Right ventricle myocardium inferior (tissue), 1 donor: Measurements from ENCODE around the gene CEACAM16. TPM values are rescaled to one million over a fixed set of nuclear protein-coding genes. Genes with fewer than 3 reads are reported as not detected.
"Not testable (repeated sequence)": the region's sequence is repeated elsewhere in the genome, so short reads cannot be mapped to it uniquely, and the experiment has no call there.

Experiments
- ATAC-seq: fragments of 200-7000 bp; cut with Tn5 transposase; one replicate; pipeline ENCODE4 v1.9.1; 2020; ENCODE audit warnings: mild to moderate bottlenecking, moderate library complexity
- DNase-seq: peaks from one replicate; pipeline ENCODE4 v3.0.0; 2021; ENCODE audit errors: missing footprints
- intact Hi-C: fragments of 100-400 bp; cut with DNase I; formaldehyde crosslinking; loops from one replicate; pipeline ENCODE4 v1.11.0; 2022
- total RNA-seq: library from RNA; stranded (reverse); fragmentation: NEBNext Ultra II Directional; extraction: Animal tissue kit (Norgen Biotek cat#: 25700); gene quantifications from one replicate; pipeline ENCODE4 v1.2.1, GENCODE V29; 2021
- donor health status: DM: no; HTN: yes; CAD: no; lungs with severe emphysema.

Gene CEACAM16
- total RNA-seq, 1 donor from 2014 or later = not detected

DNA sequence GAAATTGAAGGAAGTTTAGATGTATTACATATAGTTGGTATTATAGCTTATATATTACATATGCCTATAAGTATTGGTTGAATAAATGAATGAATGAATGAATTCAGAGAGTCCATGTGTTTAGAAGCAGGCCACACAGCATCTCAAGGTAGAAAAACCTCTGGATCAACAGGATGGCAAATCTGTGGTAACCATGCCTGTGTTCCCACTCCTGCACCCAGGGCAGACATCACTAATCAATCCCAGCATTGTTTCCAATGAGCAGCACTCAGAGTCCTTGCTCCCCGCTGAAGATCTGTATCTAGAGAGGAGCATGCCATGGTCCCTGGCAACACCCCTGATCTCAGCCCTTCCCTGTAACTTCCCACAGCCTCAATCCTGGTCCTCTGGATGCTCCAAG is 26.7 kb upstream of the CEACAM16 start:
- ATAC-seq (no peak), DNase-seq (no peak)
- intact Hi-C loops = no loop called here

GRCh38 chr19:44673510-44673909 is 25.4 kb upstream of the CEACAM16 start:
- ATAC-seq = no peak
- no peak for DNase-seq
- intact Hi-C loops = no loop called here

DNA sequence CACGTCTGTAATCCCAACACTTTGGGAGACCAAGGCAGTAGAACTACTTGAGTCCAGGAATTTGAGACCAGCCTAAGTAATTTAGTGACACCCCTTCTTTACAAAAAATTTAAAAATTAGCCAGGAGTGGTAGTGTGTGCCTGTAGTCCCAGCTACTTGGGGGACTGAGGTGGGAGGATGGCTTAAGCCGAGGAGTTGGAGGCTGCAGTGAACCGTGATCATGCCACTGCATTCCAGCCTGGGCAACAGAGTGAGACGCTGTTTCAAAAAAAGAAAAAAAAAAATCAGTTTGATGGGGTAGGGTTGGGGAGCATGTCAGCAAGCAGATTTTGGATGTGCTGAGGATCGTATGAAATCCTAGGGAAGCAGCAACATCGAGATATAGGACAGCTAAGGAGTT is 23.4 kb upstream of the CEACAM16 start:
- ATAC-seq = no peak
- no peak for DNase-seq
- intact Hi-C loops = no loop called here

DNA sequence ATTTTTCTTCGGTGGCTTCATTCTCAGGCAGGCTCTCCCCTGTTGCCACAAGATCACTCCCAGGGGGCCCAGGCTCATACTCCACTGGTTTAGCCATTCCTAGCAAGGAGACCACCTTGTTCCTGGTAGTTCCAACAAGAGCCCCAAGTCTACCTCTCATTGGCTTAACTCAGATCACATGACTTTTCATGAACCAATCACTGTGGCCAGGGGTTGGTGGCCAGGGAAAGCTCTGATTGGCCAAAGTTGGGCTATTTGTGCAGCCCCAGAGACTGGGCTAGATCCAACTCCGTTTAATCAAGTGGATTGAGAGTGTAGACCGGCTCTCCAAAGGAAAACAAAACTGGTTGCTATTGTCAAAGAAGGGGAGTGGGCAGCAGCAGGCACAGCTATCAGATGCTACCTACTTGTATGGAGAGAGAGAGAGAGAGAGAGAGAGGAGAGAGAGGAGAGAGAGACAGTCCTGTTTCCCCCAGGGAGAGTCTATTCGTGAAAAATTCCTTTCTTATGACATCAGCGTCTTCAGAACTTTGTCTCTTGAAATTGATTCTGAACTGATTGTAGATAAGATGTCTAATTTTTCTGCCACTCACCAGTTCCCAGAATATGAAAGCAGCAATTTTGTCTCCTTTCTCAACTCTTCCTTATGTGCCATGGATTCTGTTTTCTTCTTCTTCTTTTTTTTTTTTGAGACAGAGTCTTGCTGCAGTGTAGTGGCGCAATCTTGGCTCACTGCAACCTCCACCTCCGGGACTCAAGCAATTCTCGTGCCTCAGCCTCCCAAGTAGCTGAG is 21.7 kb upstream of the CEACAM16 start:
- no peak for DNase-seq
- ATAC-seq = no peak
- intact Hi-C loops = no loop called here

GRCh38 chr19:44680536-44680935 is 18.4 kb upstream of the CEACAM16 start:
- intact Hi-C loops = no loop called here
- ATAC-seq = no peak
- DNase-seq = no peak

DNA sequence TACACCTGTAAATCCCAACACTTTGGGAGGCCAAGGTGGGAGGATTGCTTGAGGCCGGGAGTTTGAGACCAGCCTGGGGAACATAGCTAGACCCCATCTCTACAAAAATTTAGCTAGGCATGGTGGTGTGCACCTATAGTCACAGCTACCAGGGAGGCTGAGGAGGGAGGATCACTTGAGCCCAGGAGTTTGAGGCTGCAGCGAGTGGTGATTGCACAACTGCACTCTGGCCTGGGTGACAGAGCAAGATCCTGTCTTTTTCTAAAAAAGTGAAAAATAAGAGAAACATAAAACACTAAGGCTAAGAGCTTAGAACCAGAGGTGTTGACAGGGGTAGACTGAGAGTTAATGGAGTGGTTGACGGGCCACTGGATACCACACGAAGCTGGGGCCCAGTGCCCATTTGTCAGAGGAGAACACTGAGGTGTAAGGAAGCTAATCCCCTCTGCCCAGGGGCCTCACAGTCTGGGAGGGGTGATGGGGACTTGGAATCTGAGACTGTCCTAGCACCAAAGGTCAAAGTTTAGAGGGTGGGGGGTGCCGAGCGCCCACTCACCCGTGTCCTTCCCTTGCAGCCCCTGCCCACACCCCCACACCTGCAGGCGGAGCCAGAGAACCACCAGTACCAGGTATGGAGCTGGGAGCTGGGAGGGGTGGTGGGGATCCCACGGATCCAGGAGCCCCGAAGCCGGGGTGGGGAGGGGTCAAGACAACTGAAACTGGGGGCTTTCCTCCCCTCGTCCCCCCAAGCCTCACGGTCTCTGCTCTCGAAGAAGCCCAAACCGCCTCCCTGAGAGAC is 16.8 kb upstream of the CEACAM16 start:
- ATAC-seq (no peak), DNase-seq (no peak)
- intact Hi-C loops = no loop called here

DNA sequence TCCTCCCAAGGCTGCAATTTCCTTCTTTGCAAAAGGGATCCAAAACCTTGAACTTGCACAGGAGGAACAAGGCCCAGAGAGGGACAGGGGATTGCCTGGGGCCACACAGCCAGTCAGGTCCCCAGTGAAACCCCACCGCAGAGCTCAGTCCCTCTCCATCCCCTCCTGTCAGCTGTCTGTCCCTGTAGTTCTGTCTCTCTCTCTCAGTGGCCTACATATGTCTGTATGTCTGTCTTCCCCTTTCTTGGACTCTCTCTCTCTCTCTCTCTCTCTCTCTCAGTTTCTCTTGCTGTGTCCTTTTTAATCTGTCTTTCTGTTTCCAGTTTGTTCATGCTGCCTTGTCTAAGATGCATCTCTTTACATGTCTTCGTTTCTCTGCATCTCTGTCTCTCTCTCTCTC is 16.1 kb upstream of the CEACAM16 start:
- no peak for ATAC-seq
- intact Hi-C loops = no loop called here
- DNase-seq = no peak

DNA sequence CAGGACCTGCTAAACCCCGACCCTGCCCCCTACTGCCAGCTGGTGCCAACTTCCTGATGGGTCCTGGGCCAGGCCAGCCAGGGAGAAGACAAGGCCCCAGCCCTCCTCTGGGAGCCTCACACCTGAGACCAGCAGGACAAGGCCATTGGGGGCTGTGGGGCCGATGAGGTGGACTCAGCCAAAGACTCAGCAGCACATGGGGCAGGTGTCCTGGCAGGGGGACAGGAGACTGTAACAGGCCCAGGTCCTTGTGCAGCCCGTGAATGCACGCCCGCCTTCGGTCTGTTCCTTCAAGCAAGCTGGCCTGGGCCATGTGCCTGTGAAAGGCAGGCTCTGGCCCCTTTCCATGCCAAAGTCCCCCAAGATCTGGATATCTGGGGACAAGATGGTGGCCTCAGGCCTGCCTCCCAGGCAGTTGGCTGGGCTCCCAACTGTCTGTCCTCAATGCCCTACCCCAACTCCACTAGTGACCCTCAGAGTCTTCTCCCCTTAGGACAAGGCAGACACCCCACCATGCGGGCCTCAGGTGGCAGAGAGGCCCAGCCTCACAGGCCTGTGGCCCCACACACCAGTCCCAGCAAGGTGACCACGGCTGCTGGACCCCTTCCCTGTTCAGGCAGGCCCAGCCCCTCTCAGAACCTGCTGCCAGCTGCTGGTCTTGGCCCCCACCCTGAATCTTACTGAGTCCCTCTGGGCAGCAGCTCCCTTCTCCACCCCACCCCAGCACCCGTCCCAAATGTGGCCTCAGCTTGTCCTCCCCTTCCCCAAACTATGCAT is 15.3 kb upstream of the CEACAM16 start:
- ATAC-seq (no peak), DNase-seq (no peak)
- intact Hi-C loops = no loop called here

DNA sequence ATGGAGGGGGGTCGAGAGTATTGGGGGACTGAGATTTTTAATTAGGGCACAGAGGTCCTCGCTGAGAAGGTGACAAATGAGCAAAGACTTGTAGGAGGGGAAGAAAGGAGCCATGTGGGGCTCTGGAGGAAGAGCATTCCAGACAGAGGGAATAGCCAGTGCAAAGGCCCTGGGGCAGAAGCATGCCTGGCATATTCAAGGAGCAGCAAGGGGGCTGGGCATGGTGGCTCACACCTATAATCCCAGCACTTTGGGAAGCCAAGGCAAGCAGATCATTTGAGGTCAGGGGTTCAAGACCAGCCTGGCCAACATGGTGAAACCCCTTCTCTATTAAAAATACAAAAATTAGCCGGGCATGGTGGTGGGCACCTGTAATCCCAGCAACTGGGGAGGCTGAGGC is 14.6 kb upstream of the CEACAM16 start:
- intact Hi-C loops, ATAC-seq, DNase-seq: not testable (repeated sequence)

DNA sequence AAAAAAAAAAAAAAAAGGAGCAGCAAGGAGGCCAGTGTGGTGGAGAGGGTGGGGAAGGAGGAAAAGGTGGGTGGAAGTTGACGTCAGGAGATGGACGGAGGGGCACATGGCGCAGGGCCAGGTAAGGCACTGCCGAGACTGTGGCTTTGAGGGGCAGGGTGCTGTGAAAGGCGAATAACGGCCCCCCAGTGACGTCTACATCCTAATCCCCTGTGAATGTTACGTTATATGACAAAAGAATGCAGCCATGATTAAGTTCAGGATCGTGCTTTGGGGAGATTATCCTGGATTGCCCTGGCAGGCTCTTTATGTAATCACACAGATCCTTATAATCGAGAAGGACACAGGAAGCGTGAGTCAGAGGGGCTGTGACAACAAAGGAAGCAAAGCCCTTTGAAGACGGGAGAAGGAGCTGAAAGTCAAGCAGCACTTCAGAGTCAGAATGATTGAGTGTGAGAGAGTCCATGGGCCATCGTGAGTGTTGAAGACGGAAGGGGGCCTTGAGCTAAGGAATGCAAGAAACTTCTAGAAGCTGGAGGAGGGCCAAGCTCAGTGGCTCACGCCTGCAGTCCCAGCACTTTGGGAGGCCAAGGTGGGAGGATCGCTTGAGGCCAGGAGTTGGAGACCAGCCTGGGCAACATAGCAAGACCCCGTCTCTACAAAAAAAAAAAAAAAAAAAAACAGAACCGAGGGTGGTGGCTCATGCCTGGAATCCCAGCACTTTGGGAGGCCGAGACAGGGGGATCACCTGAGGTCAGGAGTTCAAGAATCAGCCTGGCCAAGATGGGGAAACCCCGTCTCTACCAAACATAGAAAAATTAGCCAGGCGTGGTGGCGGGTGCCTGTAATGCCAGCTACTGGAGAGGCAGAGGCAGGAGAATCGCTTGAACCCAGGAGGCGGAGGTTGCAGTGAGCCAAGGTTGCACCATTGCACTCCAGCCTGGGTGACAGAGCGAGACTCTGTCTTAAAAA is 13.8 kb upstream of the CEACAM16 start:
- intact Hi-C loops = no loop called here
- ATAC-seq (peak; percentile 12), DNase-seq (no peak)

DNA sequence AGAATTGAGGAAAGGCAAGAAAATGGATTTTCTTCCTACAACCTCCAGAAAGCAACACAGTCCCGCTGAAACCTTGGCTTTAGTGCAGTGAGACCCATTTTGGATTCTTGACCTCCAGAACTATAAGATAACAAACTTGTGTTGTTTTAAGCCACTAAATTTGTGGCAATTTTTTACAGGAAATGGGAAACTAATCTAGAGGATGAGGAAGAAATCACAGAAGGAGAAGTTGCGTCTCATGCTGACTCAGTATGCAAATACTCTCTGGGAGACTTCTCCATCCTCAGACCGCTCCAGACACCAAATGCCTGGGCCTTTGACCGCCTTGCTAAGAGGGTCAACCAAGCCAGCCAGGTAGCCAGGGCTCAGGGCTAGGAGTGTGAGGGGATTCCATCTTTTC is 13.1 kb upstream of the CEACAM16 start:
- no peak for DNase-seq
- intact Hi-C loops = no loop called here
- no peak for ATAC-seq

GRCh38 chr19:44686896-44687295 is 12.1 kb upstream of the CEACAM16 start:
- intact Hi-C loops = no loop called here
- ATAC-seq (no peak), DNase-seq (no peak)

GRCh38 chr19:44687888-44688287 is 11.1 kb upstream of the CEACAM16 start:
- DNase-seq (no peak), ATAC-seq (no peak)
- intact Hi-C loops = loop anchor here (2.0 kb wide), 1 partner anchor 157 kb away; no protein-coding TSS in a partner anchor

- intact Hi-C loops = loop anchor here (1.0 to 2.0 kb wide), 2 partner anchors 81 to 155 kb away; no protein-coding TSS in a partner anchor
- DNase-seq = peak; percentile 85
- peak; percentile 65 for ATAC-seq
Measured at GRCh38 chr19:44689290-44690130, 9.4 kb upstream of the CEACAM16 start.

GRCh38 chr19:44690131-44690440 is 8.9 kb upstream of the CEACAM16 start:
- ATAC-seq = no peak
- intact Hi-C loops = no loop called here
- DNase-seq = no peak

- intact Hi-C loops = no loop called here
- no peak for ATAC-seq
- DNase-seq = no peak
Measured at GRCh38 chr19:44692379-44692721, 6.6 kb upstream of the CEACAM16 start.

- intact Hi-C loops = loop anchor here (2.0 kb wide), 1 partner anchor 29 kb away; no protein-coding TSS in a partner anchor
- DNase-seq = no peak
Measured at GRCh38 chr19:44694184-44694579, 4.8 kb upstream of the CEACAM16 start.

More at GRCh38 chr19:44694184-44694579, 4.8 kb upstream of the CEACAM16 start:
- no peak for ATAC-seq
